Neural cell (in vitro differentiated cells): ENCODE measurements around the gene CASP10. TPM values are rescaled to one million over a fixed set of nuclear protein-coding genes. Genes with fewer than 3 reads are reported as not detected.

ENCODE experiments used
- H2AFZ ChIP-seq: fragments of 200-600, 300-800 bp; sonication (generic), shearing (Covaris generic); 2 replicates; pipeline ENCODE4 v1.6.0; 2014; ENCODE audit warnings: low read depth, mild to moderate bottlenecking, antibody characterized with exemption, low read length, moderate library complexity
- H3F3A ChIP-seq: fragments of 200-600 bp; shearing (Covaris generic); 2 replicates; pipeline ENCODE4 v1.6.1; 2016; ENCODE audit warnings: mild to moderate bottlenecking, moderate library complexity, mixed read lengths, antibody characterized with exemption, low read length; ENCODE audit not compliant: insufficient read depth, poor library complexity, severe bottlenecking
- H3K27ac ChIP-seq: fragments of 200-600, 300-800 bp; sonication (generic), shearing (Covaris generic); 2 replicates; pipeline ENCODE4 v1.5.1; 2014; ENCODE audit warnings: mild to moderate bottlenecking, low read length, moderate library complexity
- H3K27me3 ChIP-seq: fragments of 300-800, 200-600 bp; sonication (generic), shearing (Covaris generic); 2 replicates; pipeline ENCODE4 v1.6.0; 2014; ENCODE audit warnings: mild to moderate bottlenecking, low read depth, low read length, moderate library complexity; ENCODE audit not compliant: insufficient read depth
- H3K36me3 ChIP-seq: fragments of 300-800, 200-600 bp; sonication (generic), shearing (Covaris generic); 2 replicates; pipeline ENCODE4 v1.5.1; 2014; ENCODE audit warnings: mild to moderate bottlenecking, antibody characterized with exemption, low read length, moderate library complexity; ENCODE audit not compliant: insufficient read depth
- H3K4me2 ChIP-seq: fragments of 300-800, 200-600 bp; sonication (generic), shearing (Covaris generic); 2 replicates; pipeline ENCODE4 v1.6.0; 2014; ENCODE audit warnings: mild to moderate bottlenecking, low read length
- H3K4me3 ChIP-seq: fragments of 300-800, 200-600 bp; sonication (generic), shearing (Covaris generic); 2 replicates; pipeline ENCODE4 v1.5.1; 2014; ENCODE audit warnings: mild to moderate bottlenecking, low read length, moderate library complexity
- H3K79me2 ChIP-seq: fragments of 200-600 bp; shearing (Covaris generic); replicated peaks from 2 replicates; pipeline ENCODE4 v1.6.0; 2014; ENCODE audit warnings: mild to moderate bottlenecking, low read length, moderate library complexity; ENCODE audit not compliant: insufficient read depth
- H3K9ac ChIP-seq: fragments of 300-800, 200-600 bp; sonication (generic), shearing (Covaris generic); 2 replicates; pipeline ENCODE4 v1.6.1; 2016; ENCODE audit warnings: mild to moderate bottlenecking, low read length, mixed read lengths
- H3K9me2 ChIP-seq: fragments of 200-600 bp; shearing (Covaris generic); 2 replicates; pipeline ENCODE4 v1.6.1; 2016; ENCODE audit warnings: mild to moderate bottlenecking, low read length, mixed read lengths; ENCODE audit not compliant: insufficient read depth
- H3K9me3 ChIP-seq: fragments of 200-600, 300-800 bp; sonication (generic), shearing (Covaris generic); 2 replicates; pipeline ENCODE4 v1.6.1; 2016; ENCODE audit warnings: mild to moderate bottlenecking, mixed run types, low read length, moderate library complexity, mixed read lengths
- H4K20me1 ChIP-seq: fragments of 200-600 bp; shearing (Covaris generic); 2 replicates; pipeline ENCODE4 v1.6.1; 2016; ENCODE audit warnings: mild to moderate bottlenecking, mixed run types; ENCODE audit not compliant: insufficient read depth
- EP300 ChIP-seq: fragments of 450-650 bp; conservative IDR thresholded peaks from 2 replicates; pipeline ENCODE4 v1.6.1; 2014; ENCODE audit warnings: antibody characterized with exemption, mild to moderate bottlenecking, moderate library complexity; ENCODE audit not compliant: poor library complexity, severe bottlenecking
- EZH2 ChIP-seq: fragments of 200-600, 300-800 bp; shearing (Covaris generic), sonication (generic); IDR thresholded peaks from 2 replicates; pipeline ENCODE4 v1.6.1; 2014; ENCODE audit warnings: antibody characterized with exemption, low read length, borderline replicate concordance, mild to moderate bottlenecking; ENCODE audit not compliant: insufficient read depth, poor library complexity, severe bottlenecking
- MXI1 ChIP-seq: fragments of 450-650 bp; conservative IDR thresholded peaks from 2 replicates; pipeline ENCODE4 v1.6.1; 2014; ENCODE audit warnings: antibody characterized with exemption, mild to moderate bottlenecking; ENCODE audit not compliant: poor library complexity, severe bottlenecking
- POLR2AphosphoS5 ChIP-seq: IDR thresholded peaks from 2 replicates; pipeline ENCODE4 v1.6.1; 2012
- RAD21 ChIP-seq: fragments of 450-650 bp; conservative IDR thresholded peaks from 2 replicates; pipeline ENCODE4 v1.6.1; 2014; ENCODE audit warnings: antibody characterized with exemption, mild to moderate bottlenecking, moderate library complexity
- SMC3 ChIP-seq: fragments of 450-650 bp; conservative IDR thresholded peaks from 2 replicates; pipeline ENCODE4 v1.6.1; 2014; ENCODE audit warnings: antibody characterized with exemption, mild to moderate bottlenecking, moderate library complexity; ENCODE audit not compliant: poor library complexity
- TAF1 ChIP-seq: IDR thresholded peaks from 2 replicates; pipeline ENCODE4 v1.6.1; 2012; ENCODE audit warnings: low read depth
- polyA plus RNA-seq: library from polyadenylated mRNA; depleted of rRNA; stranded (reverse); fragments of >200 nt; gene quantifications from 2 replicates; pipeline ENCODE4 v1.2.3, GENCODE V29; 2014
- TF ChIP-seq, protein P1 (sequence below): IDR thresholded peaks from 2 replicates; pipeline ENCODE4 v1.6.1; 2012; ENCODE audit warnings: borderline replicate concordance
- TF ChIP-seq, protein P2 (sequence below): fragments of 450-650 bp; IDR thresholded peaks from 2 replicates; pipeline ENCODE4 v1.5.1; 2014; ENCODE audit warnings: antibody characterized with exemption, mild to moderate bottlenecking, moderate library complexity; ENCODE audit not compliant: poor library complexity, severe bottlenecking

Gene CASP10
- polyA plus RNA-seq, 1 donor from 2014 or later: not detected

DNA sequence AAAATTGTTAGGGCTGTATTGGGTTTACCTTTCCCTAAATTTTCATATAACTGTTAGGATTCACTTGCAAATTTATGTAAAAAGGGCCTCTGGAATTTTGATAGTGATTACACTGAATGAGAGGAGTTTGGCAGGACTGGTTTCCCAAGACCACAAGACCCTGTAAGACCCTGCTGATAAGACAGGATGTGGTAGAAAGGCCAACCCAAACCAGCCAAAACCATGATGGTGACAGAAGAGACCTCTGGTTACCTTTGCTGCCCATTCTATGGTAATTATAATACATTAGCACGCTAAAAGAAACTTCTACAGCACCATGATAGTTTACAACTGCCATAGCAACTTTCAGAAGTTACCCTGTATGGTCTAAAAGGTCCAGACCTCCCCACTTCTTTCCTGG is 8.3 kb upstream of the CASP10 start:
- H3F3A ChIP-seq: no peaks in the 10 kb centered on the region
- no peak overlapping the region for H3K4me3 ChIP-seq
- no peaks in the 10 kb centered on the region for H3K79me2 ChIP-seq
- TF ChIP-seq SMC3 (no peak), RAD21 (no peak), MXI1 (no peak), EZH2 (no peak)
- TF ChIP-seq, protein P1, sequence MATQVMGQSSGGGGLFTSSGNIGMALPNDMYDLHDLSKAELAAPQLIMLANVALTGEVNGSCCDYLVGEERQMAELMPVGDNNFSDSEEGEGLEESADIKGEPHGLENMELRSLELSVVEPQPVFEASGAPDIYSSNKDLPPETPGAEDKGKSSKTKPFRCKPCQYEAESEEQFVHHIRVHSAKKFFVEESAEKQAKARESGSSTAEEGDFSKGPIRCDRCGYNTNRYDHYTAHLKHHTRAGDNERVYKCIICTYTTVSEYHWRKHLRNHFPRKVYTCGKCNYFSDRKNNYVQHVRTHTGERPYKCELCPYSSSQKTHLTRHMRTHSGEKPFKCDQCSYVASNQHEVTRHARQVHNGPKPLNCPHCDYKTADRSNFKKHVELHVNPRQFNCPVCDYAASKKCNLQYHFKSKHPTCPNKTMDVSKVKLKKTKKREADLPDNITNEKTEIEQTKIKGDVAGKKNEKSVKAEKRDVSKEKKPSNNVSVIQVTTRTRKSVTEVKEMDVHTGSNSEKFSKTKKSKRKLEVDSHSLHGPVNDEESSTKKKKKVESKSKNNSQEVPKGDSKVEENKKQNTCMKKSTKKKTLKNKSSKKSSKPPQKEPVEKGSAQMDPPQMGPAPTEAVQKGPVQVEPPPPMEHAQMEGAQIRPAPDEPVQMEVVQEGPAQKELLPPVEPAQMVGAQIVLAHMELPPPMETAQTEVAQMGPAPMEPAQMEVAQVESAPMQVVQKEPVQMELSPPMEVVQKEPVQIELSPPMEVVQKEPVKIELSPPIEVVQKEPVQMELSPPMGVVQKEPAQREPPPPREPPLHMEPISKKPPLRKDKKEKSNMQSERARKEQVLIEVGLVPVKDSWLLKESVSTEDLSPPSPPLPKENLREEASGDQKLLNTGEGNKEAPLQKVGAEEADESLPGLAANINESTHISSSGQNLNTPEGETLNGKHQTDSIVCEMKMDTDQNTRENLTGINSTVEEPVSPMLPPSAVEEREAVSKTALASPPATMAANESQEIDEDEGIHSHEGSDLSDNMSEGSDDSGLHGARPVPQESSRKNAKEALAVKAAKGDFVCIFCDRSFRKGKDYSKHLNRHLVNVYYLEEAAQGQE: no peak
- TF ChIP-seq, protein P2, sequence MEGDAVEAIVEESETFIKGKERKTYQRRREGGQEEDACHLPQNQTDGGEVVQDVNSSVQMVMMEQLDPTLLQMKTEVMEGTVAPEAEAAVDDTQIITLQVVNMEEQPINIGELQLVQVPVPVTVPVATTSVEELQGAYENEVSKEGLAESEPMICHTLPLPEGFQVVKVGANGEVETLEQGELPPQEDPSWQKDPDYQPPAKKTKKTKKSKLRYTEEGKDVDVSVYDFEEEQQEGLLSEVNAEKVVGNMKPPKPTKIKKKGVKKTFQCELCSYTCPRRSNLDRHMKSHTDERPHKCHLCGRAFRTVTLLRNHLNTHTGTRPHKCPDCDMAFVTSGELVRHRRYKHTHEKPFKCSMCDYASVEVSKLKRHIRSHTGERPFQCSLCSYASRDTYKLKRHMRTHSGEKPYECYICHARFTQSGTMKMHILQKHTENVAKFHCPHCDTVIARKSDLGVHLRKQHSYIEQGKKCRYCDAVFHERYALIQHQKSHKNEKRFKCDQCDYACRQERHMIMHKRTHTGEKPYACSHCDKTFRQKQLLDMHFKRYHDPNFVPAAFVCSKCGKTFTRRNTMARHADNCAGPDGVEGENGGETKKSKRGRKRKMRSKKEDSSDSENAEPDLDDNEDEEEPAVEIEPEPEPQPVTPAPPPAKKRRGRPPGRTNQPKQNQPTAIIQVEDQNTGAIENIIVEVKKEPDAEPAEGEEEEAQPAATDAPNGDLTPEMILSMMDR: no peak
- no peaks in the 10 kb centered on the region for H3K9me3 ChIP-seq
- H3K36me3 ChIP-seq: no peaks in the 10 kb centered on the region
- no peaks in the 10 kb centered on the region for H3K27me3 ChIP-seq
- no peaks in the 10 kb centered on the region for H4K20me1 ChIP-seq
- no peak overlapping the region for H3K27ac ChIP-seq
- no peak overlapping the region for H2AFZ ChIP-seq
- no peak overlapping the region for H3K9ac ChIP-seq
- no peaks in the 10 kb centered on the region for H3K9me2 ChIP-seq
- H3K4me2 ChIP-seq: no peak overlapping the region

DNA sequence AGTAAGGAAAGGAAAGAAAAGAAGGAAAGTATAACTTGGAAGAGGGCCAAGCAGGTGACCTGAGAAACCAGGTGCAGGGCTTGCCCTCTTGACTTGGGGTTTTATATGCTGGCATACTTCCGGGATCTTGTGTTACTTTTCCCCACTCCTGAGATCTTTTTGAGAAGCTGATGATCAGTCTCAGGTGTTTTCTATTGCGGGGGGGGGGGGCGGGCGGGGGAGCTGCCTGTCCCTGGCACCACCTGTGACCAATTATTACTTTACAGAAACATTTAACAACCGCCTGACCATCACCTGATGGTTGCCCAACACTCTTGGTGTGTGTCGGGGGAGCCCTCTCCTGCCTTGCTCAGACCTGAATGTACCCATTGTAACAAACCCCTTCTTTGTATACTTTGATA is 6.9 kb upstream of the CASP10 start:
- no peak overlapping the region for H3K4me2 ChIP-seq
- no peak overlapping the region for H2AFZ ChIP-seq
- H3K9me2 ChIP-seq: no peaks in the 10 kb centered on the region
- no peaks in the 10 kb centered on the region for H3K79me2 ChIP-seq
- no peaks in the 10 kb centered on the region for H4K20me1 ChIP-seq
- H3F3A ChIP-seq: no peaks in the 10 kb centered on the region
- TF ChIP-seq, protein P2: no peak
- no peak for TF ChIP-seq EZH2
- TF ChIP-seq TAF1: no peak
- TF ChIP-seq EP300: no peak
- no peak for TF ChIP-seq POLR2AphosphoS5
- TF ChIP-seq MXI1: no peak
- TF ChIP-seq, protein P1: no peak
- no peak for TF ChIP-seq SMC3
- TF ChIP-seq RAD21: no peak
- no peak overlapping the region for H3K4me3 ChIP-seq
- H3K9ac ChIP-seq: no peak overlapping the region
- H3K9me3 ChIP-seq: no peaks in the 10 kb centered on the region
- no peaks in the 10 kb centered on the region for H3K36me3 ChIP-seq
- no peaks in the 10 kb centered on the region for H3K27me3 ChIP-seq
- H3K27ac ChIP-seq: no peak overlapping the region
